GM12875 (cell line): ENCODE measurements around the gene PGLYRP1.

Experiments
- H3K4me3 ChIP-seq: one replicate; pipeline ENCODE4 v1.5.1; 2011; ENCODE audit warnings: low read depth, low read length, control low read depth
- CTCF ChIP-seq: IDR thresholded peaks from 2 replicates; pipeline ENCODE4 v1.5.1; 2011; ENCODE audit warnings: low read depth, mild to moderate bottlenecking, control low read depth, inconsistent platforms, low read length, moderate library complexity, borderline replicate concordance; ENCODE audit not compliant: insufficient read depth

PGLYRP1 gene

GRCh38 chr19:45976178-45976577 lies 46.7 kb downstream of the PGLYRP1 start:
- H3K4me3 ChIP-seq, result no peak overlapping the region
- TF ChIP-seq CTCF, result no peak

DNA sequence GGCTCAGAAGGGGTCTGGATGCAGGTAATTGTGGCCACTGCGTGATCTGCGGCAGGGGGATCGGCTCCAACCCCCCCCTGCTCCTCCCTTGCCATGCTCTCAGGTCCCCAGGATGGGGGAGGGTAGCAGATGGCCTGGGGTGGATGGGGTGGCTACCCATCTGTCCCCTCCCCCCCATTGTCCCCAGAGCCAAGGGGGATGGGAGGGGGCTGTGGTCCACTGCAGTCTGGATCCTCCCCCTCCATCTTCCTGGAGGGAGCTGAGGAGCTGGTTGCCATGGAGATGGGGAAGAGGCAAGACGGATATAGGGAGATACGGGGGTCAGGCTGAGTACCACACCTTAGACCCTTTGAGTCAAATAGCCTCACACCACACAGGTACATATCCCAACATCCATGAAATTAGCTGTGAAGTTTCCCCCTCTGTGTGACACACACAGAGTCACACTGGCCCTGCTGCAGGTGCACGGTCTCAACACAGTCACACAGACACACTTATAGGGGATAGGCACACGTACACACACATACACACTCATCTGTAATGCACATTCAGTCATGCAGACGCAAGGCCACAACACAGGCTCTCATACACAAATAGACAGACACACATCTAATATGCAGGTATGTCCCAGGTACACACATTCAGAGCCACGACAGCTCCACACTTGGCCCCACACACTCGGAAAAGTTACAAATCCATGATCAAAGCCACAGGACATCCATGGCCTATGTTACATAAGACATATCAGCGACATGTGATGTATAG lies 47.4 kb downstream of the PGLYRP1 start:
- no peak overlapping the region for H3K4me3 ChIP-seq
- no peak for TF ChIP-seq CTCF

DNA sequence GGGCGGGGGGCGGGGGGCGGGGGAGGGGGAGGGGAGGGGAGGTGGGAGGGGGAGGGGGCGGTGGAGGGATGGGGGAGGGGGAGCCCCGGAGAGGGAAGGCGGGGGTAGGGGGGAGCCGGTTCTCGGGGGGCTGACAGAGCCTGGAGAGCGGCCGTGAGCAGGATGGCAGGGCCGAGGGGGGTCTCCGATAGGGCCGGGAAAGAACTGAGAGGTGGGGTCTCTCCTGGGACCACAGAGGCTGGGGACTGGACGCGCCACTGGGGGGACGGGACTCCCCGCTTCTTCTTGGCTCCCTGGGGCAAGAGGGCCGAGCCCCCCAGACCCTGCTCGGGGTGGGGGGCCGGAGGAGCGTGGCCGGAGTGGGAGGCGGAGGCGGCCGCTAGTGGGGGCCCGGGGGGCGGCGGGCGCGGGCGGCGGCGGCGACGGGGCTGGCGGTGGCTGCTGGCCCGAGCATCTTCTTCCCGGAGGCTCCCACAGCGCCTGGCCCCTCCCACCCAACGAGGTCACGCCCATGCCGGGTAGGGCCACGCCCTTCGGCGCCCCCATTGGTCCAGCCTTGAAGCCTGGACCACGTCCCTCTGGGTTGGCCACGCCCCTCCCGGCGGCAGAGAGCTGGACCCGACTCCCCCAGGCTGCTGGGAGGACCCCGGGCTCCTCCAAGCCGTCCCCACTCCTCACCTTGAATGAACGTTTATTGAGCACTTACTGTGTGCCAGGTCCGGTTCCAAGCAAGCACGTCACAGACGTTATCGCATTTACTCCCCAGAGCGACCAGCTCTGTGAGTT lies 49.1 kb downstream of the PGLYRP1 start, which contains the start of gene NOVA2:
NOVA2 (minus strand) TSS at position 313 of the 786 bp plus-strand sequence. CDS start 514 bp downstream, outside the sequence.
- no peak within 1 kb of the TSS for H3K4me3 ChIP-seq
- no peak for TF ChIP-seq CTCF

DNA sequence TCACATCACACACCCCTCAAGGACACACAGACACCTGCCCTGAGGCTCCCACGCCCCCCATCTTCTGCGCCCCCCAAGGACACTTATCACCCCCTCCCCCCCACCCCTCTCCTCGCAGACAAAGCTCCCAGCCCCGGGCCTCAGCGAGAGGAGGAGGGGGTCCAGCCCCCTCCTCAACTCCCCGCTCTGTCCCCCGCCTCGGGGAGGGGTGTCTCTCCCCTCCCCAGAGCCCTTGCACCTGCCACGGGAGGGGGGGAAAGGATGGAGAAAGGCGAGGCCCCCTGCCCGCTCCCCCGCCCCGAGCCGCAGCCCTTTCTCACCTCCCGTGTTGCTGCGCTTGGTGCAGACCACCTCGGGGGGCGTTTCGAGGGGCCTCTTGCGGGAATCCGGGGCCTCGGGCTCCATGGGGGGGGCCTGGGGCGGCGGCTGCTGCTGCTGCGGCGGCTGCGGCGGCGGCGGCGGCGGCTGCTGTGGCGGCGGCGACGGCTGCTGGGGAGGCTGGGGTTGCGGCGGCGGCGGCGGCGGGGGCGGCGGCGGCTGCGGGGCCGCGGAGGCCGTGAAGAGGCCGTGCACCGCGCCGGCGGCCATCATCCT lies 49.8 kb downstream of the PGLYRP1 start:
- no peak overlapping the region for H3K4me3 ChIP-seq
- TF ChIP-seq CTCF, result no peak

DNA sequence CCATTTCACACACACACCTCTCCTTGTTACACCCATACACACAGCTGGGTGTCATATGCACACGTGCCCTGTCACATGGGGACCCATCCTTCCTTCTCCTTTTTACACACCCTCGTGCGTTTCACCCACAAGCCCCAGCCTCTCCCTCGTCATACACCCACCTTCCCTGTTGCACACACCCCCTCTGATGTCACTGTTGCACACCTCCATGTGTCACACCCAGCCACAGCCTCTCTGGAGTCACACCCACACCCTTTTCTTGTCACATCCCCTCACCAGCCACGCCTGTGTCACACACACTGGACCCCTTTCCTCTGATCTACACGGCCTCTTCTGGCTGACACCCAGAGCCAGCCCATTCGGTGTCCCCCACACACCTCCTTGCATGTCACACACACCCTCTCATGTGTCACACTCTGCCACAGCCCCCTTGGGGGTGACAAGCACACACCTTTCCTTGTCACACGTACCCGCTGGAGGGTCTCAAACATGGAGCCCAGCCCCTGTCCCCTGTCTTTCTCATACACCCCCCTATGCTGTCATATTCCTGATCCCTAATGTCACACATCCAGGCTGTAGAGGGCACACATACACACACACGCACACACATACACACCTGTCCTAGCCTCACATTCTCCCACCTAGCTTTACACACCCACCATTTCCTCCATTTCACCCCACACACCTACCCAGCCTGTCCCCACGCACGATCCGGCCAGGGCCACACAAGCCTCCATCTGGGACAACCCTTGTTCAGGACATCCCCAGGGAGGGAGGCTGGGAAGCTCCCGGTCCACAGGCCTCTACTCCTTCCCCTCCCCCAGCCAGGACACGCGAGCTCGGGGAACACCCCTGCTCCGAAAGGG lies 50.5 kb downstream of the PGLYRP1 start:
- H3K4me3 ChIP-seq, result no peak overlapping the region
- no peak for TF ChIP-seq CTCF

DNA sequence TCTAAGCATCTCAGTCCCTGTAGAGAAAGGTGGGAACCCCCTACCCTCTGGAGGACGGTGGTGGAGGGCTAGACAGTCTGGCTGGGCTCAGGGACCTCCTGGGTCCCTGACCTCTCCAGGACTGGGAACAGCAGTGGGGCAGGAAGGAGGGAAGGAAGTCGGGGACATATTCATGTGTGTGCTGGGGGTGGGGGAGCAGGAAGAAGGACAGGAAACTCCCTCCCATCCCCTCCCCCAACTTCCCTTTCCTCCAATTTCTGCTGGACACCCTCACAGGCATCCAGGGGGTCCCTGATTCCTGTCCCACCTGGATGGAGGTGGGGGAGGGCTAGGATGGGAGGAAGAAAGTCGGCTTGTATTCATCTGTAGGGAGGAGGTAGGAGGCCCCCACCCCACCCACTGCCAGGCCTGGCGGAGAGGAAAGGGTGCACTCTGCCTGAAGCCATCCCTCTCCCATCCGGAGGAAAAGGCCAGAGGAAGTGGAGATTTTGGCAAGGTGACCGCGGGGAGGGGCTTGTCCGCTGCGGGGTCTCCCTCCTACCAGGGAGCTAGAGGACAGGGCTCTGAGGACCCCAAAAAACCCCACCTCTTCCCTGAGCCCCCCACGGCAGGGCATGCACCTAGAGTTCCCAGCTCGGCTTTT lies 51.5 kb downstream of the PGLYRP1 start:
- TF ChIP-seq CTCF, result no peak
- no peak overlapping the region for H3K4me3 ChIP-seq
